Ovary (tissue), 9 donors: ENCODE results near the gene C9orf153. TPM values are rescaled to one million over a fixed set of nuclear protein-coding genes. Genes with fewer than 3 reads are reported as not detected.

ENCODE experiments used
- DNase-seq, 5 donors: peaks; one replicate each; pipeline ENCODE4 v3.0.0-alpha.2; 2019 to 2020
- H3K27ac ChIP-seq, 2 donors: fragments of 200-600 bp; one replicate each; pipeline versions ENCODE4 v1.5.1 to v1.8.0; 2019 to 2022
- H3K27me3 ChIP-seq: fragments of 200-600 bp; one replicate; pipeline ENCODE4 v1.8.0; 2022
- H3K36me3 ChIP-seq: fragments of 200-600 bp; sonication (generic); one replicate; pipeline ENCODE4 v1.5.1; 2019
- H3K4me1 ChIP-seq: one replicate; pipeline ENCODE4 v1.8.1; 2013; ENCODE audit warnings: mild to moderate bottlenecking, moderate library complexity; ENCODE audit not compliant: insufficient read depth
- H3K4me3 ChIP-seq: fragments of 200-600 bp; sonication (generic); one replicate; pipeline ENCODE4 v1.5.1; 2017
- H3K9me3 ChIP-seq, 2 donors: fragments of 200-600 bp in 1 of 2; sonication (generic) in 1 of 2; one replicate each; pipeline versions ENCODE4 v1.5.1 to v1.8.1; 2013 to 2019; ENCODE audit warnings: mild to moderate bottlenecking in 1 of 2, moderate library complexity in 1 of 2
- EP300 ChIP-seq: sonication (generic); formaldehyde crosslinking; IDR thresholded peaks from one replicate; pipeline ENCODE4 v1.6.1; 2017; ENCODE audit warnings: antibody characterized with exemption
- POLR2A ChIP-seq: fragments of 450-650 bp; IDR thresholded peaks from one replicate; pipeline ENCODE4 v1.6.1; 2017; ENCODE audit warnings: antibody characterized with exemption, mild to moderate bottlenecking, moderate library complexity
- WGBS, 3 donors: extraction: QIAGEN DNeasy Blood & Tissue Kit in 1 of 3; methylation state at CpG; one replicate each; pipeline versions ENCODE4 v1.1.5 to v1.1.7; 2013 to 2017; 5-methylcytosine and 5-hydroxymethylcytosine counted together
- intact Hi-C, 4 donors: fragments of 100-400 bp; cut with DNase I; formaldehyde crosslinking; loops; one replicate each; pipeline versions ENCODE4 v1.11.0 to v1.15.1; 2022 to 2023
- polyA plus RNA-seq, 2 donors: library from polyadenylated mRNA; stranded (reverse); fragments of 200-250 nt in 1 of 2; fragments of 350-450 nt in 1 of 2; fragmentation: Illumina TruSeq in 1 of 2; extraction: RNeasy Lipid Tissue Mini Kit (QIAGEN cat#74804) in 1 of 2; gene quantifications; one replicate each; pipeline ENCODE4 v1.2.3, GENCODE V29; 2013 to 2014
- total RNA-seq, 7 donors: library from RNA; depleted of rRNA in 2 of 7; stranded (reverse); fragments of >200 nt in 2 of 7; fragmentation: NEBNext Ultra II Directional in 3 of 7; extraction: Animal tissue kit (Norgen Biotek cat#: 25700) in 3 of 7; gene quantifications; one replicate each; pipeline versions ENCODE4 v1.1.0 to v1.2.4, GENCODE V29; 2016 to 2023
- TF ChIP-seq, protein P1 (sequence below), 3 donors: fragments of 450-650 bp in 2 of 3; fragments of 200-600 bp in 1 of 3; IDR thresholded peaks; one replicate each; pipeline versions ENCODE4 v1.5.1 to v1.8.0; 2016 to 2022; ENCODE audit warnings: antibody characterized with exemption in 3 of 3, mild to moderate bottlenecking in 1 of 3
- donor health status: DM: no; HTN: no; CAD: no; lungs with moderate emphysema.
- donor health status: DM: no; HTN: no; CAD: no.
- donor health status: Bipolar disorder and iron deficiency.
- donor health status: DM: yes; HTN: yes; CAD: no.
- donor health status: DM: no; HTN: no; CAD: no.
- donor health status: DM: yes; HTN: yes; CAD: no.

The C9orf153 gene
- total and polyA plus RNA-seq, 9 donors = 0.06 to 0.68 (median 0.32) TPM; not detected in 2

DNA sequence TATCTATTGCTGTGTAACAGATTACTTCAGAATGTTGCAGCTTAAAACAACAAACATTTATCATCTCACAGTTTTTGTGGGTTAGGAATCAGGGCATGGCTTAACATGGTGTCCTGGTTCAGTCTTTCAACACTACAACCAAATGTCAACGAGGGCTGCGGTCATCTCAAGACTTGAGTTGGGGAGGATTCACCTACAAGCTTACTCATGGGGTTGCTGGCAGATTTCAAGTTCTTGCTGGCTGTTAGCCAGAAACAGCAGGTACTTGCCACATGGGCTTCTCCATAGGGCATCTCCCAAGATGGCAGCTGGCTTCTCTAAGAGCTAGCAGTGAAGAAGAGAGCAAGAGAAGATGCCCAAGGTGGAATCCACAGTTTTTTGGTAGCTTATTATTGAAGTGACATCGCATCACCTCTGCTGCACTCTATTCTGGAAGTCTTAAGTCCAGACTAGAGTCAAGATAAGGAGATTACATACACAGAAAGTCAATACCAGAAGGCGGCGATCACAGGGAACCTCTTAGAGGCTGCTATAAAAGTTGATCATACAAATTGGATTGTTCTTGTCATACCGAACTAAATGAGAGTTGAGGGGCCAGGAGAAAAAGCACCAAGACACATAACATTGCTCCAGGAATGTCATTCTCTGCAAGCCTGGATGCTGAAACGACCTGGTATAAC is 42.2 kb downstream of the C9orf153 start:
- Histone ChIP-seq H3K36me3 (no peaks in the 10 kb centered on the region), H3K4me3 (no peak overlapping the region), H3K9me3 (no peaks in the 10 kb centered on the region), H3K27ac (no peak overlapping the region), H3K27me3 (no peaks in the 10 kb centered on the region), H3K4me1 (no peaks in the 10 kb centered on the region)
- TF ChIP-seq, protein P1, sequence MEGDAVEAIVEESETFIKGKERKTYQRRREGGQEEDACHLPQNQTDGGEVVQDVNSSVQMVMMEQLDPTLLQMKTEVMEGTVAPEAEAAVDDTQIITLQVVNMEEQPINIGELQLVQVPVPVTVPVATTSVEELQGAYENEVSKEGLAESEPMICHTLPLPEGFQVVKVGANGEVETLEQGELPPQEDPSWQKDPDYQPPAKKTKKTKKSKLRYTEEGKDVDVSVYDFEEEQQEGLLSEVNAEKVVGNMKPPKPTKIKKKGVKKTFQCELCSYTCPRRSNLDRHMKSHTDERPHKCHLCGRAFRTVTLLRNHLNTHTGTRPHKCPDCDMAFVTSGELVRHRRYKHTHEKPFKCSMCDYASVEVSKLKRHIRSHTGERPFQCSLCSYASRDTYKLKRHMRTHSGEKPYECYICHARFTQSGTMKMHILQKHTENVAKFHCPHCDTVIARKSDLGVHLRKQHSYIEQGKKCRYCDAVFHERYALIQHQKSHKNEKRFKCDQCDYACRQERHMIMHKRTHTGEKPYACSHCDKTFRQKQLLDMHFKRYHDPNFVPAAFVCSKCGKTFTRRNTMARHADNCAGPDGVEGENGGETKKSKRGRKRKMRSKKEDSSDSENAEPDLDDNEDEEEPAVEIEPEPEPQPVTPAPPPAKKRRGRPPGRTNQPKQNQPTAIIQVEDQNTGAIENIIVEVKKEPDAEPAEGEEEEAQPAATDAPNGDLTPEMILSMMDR (IDR thresholded peaks at IDR 0.05) = no peak
- WGBS, 3 donors = 90 to 93% (median 91%) methylated on average over 7 of the region's 7 CpGs
- intact Hi-C loops = no loop called here
- DNase-seq = no peak

DNA sequence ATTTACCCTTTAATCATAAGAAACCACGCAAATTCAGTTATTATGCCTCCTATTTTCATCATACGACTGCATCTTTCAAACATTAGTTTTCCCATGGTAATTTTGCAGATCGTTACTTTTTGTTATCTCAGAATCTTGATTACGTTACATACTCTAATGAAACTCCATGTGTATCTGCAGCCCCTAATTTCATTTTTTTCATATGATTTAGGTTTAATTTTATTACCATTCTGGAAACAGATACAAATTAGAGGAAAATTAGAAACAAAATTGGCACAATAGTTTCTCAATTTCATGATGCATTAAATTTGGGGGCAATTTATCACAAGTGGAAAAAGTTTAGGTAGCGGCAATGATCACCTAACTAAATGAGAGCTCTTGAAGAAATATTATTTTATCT is 52.3 kb downstream of the C9orf153 start:
- H3K27ac ChIP-seq = no peak overlapping the region
- no peak overlapping the region for H3K4me3 ChIP-seq
- no peaks in the 10 kb centered on the region for H3K36me3 ChIP-seq
- DNase-seq = no peak
- no peaks in the 10 kb centered on the region for H3K27me3 ChIP-seq
- intact Hi-C loops = no loop called here
- TF ChIP-seq, protein P1 (IDR thresholded peaks at IDR 0.05) = no peak
- TF ChIP-seq EP300 (no peak), POLR2A (no peak)
- H3K4me1 ChIP-seq = no peaks in the 10 kb centered on the region
- H3K9me3 ChIP-seq = no peaks in the 10 kb centered on the region
- 71 to 92% (median 74%) methylated on average over 5 of the region's 5 CpGs for WGBS, 3 donors

DNA sequence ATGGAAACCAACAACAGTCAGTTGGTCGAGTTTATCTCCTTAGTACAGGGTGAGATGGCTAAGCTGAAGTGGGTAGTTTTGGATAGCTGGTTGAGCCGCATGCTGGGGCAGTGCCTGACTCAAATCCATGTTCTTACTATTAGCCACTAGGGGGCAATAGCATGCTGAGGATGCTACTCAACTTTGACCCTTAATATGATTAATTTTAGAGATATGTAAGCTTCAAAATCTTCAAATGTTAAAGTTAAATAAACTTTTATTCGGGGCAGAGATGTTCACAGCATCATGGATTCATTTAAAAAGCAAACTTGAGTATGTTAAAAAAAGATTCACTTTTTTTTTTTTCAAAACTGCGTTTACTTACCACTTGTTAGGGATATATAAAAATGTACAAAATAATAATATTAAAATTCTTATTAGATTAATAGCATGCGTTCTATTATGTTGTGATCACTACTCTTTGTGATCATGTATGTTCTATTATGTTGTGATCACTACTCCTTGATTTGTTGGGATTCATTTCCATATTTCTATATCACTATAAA is 57.0 kb downstream of the C9orf153 start:
- H3K27me3 ChIP-seq = no peaks in the 10 kb centered on the region

DNA sequence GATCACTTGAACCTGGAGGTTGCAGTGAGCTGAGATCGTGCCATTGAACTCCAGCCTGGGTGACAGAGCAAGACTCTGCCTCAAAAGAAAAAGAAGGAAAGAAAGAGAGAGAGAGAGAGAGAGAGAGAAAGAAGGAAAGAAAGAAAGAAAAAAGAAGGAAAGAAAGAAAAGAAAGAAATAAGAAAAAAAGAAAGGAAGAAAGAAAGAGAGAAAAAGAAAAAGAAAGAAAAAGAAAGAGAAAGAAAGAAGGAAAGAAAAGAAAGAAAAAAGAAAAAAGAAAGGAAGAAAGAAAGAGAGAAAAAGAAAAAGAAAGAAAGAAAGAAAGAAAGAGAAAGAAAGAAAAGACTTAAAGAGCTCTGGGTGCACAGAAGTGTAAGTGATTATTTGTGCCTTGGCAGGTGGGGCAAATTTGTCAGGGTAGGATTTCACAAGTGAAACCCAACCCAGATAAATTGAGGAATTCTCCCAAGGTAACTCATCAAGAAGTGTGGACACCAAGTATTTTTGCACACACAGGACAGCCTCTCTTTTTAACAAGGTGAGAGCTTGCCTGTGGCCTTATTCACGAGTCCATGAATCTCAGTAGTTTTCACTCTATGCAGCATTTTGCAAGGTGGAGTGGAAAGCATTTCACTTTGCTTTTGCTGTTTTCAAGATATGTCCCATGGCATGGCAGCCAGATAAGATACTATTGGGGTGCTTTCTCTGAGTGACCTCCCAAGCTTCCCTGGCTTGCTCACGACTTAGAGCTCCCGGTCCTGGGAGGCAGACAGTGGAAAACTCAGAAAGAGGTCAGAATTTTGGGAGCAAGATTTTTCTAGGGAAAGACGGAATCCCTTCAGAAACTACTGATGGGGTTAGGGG is 57.8 kb downstream of the C9orf153 start:
- WGBS, 3 donors = 77 to 87% (median 85%) methylated on average over 5 of the region's 5 CpGs
- TF ChIP-seq, protein P1 (IDR thresholded peaks at IDR 0.05) = no peak
- TF ChIP-seq EP300 = no peak
- no peak for TF ChIP-seq POLR2A
- H3K4me3 ChIP-seq = no peak overlapping the region
- H3K27ac ChIP-seq = no peak overlapping the region
- DNase-seq = no peak
- no peaks in the 10 kb centered on the region for H3K27me3 ChIP-seq
- no peaks in the 10 kb centered on the region for H3K9me3 ChIP-seq
- intact Hi-C loops = no loop called here
- H3K4me1 ChIP-seq = no peaks in the 10 kb centered on the region
- no peaks in the 10 kb centered on the region for H3K36me3 ChIP-seq

More for the DNA sequence above, 57.0 kb downstream of the C9orf153 start:
- no peak overlapping the region for H3K4me3 ChIP-seq
- H3K4me1 ChIP-seq = no peaks in the 10 kb centered on the region
- WGBS, 3 donors = 34 to 39% (median 38%) methylated on average over 5 of the region's 5 CpGs
- TF ChIP-seq EP300 = no peak
- TF ChIP-seq, protein P1 (IDR thresholded peaks at IDR 0.05) = peak in 2 of 3 donors; percentile 29
- DNase-seq = no peak
- no peak overlapping the region for H3K27ac ChIP-seq
- no peaks in the 10 kb centered on the region for H3K9me3 ChIP-seq
- intact Hi-C loops = no loop called here
- H3K36me3 ChIP-seq = no peaks in the 10 kb centered on the region
